GM20431 (cell line): Measurements from ENCODE around the gene MDH2.
"Not testable (repeated sequence)": the region's sequence is repeated elsewhere in the genome, so short reads cannot be mapped to it uniquely, and the experiment has no call there.

ENCODE experiments used
- in situ Hi-C: fragments of 300-500 bp; cut with MseI, MboI; formaldehyde crosslinking; loops from one replicate; pipeline ENCODE4 v1.15.0; 2020; ENCODE audit warnings: low sequenced_read_pairs; ENCODE audit not compliant: unreplicated experiment

The MDH2 gene

GRCh38 chr7:76066716-76067503, 19.0 kb downstream of the MDH2 start:
- in situ Hi-C loops, result no loop called here

DNA sequence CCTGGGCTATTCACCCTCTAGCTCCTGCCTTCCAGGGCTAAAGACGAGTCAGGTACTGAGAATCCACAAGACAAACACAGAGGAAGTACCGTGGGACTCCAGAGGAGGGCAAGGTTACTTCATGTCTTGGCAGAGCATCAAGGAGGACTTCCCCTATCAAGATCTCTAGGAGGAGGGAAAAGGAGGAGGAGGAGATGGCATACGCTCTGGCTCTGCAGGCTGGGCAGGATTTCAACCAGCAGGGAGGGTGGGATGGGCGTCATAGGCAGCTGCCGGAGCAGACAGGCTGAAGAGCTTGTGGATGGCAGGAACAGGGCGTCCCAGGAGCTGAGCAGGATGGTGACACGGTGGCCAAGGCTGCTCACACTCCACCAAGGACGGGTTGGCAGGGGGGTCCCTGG, 21.3 kb downstream of the MDH2 start:
- in situ Hi-C loops, result no loop called here

DNA sequence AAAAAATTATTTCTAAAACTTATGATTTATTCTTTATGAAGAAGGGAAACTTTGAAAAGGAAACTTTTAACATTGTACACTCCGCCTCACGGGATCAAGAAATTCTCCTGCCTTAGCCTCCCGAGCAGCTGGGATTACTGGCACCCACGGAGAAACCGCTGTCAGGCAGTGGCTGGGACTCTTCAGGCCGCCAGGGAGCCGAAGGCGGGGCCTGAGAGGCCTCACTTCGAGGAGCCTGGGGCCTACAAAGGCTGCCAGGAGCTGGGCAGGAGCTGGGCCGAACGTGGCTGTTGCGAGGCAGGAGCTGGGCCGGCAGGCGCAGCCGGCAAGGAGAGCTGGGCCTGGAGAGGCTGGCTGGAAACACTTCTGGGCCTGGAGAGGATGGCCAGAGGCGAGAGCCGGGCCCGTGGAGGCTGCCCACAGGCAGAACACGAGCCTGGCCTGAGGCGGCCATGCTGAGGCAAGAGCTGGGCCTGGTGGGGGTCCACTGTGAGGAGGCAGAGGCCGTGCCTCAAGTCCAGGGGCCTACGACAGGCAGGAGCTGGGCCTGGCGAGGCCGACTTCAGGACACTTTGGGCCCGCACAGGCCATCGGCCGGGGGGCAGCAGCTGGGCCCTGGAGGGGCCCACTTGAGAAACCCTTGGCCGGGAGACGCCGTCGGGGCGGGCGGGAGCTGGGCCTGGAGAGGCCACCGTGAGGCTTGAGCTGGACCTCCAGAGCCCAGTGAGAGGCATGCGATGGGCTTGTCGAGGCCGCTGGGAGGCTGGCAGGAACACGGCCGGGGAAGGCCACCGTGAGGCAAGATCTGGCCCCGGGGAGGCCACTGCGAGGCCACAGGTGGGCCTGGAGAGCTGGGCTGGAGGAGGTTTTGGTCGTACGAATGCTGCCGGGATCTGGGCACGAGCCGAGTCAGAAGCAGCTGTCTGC, 23.7 kb downstream of the MDH2 start:
- in situ Hi-C loops, result no loop called here

DNA sequence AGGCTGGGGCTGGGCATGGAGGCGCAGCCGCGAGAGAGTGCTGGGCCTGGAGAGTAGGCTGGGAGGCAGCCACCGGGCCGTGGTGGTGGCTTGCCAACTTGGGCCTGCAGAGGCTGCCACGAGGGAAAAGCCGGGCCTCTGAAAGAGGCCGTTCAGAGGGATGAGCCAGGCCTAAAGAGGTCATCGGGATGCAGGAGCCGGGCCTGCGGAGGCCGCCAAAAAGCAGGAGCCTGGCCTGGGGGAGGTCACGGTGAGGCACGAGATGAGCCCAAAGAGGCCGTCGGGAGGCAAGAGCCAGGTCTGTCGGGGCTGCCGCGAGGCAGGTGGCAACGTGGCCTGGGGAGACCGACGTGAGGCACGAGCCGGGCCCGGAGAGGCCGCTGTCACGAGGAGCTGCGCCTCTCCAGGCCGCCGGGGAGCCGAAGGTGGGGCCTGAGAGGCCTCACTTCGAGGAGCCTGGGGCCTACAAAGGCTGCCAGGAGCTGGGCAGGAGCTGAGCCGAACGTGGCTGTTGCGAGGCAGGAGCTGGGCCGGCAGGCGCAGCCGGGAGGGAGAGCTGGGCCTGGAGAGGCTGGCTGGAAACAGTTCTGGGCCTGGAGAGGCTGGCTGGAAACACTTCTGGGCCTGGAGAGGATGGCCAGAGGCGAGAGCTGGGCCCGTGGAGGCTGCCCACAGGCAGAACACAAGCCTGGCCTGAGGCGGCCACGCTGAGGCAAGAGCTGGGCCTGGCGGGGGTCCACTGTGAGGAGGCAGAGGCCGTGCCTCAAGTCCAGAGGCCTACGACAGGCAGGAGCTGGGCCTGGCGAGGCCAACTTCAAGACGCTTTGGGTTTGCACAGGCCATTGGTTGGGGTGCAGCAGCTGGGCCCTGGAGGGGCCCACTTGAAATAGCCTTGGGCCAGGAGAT, 24.6 kb downstream of the MDH2 start:
- in situ Hi-C loops, result no loop called here

- in situ Hi-C loops, result no loop called here
Observed at GRCh38 chr7:76073335-76073990, 25.6 kb downstream of the MDH2 start.

- in situ Hi-C loops, result no loop called here
Observed at GRCh38 chr7:76074306-76074971, 26.5 kb downstream of the MDH2 start.

GRCh38 chr7:76074972-76075370, 27.1 kb downstream of the MDH2 start:
- in situ Hi-C loops, result no loop called here

- in situ Hi-C loops, result no loop called here
Observed at GRCh38 chr7:76076995-76077394, 29.1 kb downstream of the MDH2 start.

DNA sequence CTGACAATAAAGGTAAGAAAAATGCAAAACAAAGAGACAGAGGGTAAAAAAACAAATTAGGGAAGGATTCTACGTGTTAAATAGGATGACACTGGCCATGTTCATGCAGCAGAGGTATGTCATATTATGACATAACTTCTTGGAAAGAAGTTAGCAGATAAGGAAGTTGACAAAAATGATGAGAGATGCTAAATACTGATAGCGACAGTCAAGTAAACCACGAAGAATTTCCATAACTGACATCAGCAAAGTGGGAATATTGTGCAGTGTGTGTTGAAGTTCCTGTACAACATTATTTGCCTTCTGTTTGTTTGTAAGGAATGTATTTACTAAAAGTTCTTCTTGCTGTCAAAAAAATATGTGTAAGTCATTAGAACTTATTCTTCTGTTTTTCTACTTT, 29.5 kb downstream of the MDH2 start:
- in situ Hi-C loops, result no loop called here

GRCh38 chr7:76080204-76080603, 32.3 kb downstream of the MDH2 start:
- in situ Hi-C loops, result no loop called here

DNA sequence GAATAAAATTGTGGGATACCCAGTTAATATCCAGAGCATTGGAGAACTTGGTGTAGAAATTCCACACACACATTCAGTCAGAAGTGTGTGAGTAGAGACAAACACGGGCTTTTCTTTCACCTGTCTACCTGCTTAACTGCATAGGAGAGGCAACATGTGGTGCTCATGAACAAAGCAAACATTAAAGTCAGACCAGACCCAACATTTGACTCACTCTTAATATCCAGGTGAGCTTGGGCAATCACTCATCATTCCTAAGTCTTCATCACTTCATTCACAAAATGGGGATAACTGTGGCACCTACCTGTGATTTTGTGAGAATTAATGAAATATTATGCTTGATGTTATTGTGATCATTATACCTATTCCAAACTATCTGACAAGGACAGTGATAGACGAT, 36.2 kb downstream of the MDH2 start:
- in situ Hi-C loops, result not testable (repeated sequence)

GRCh38 chr7:76086070-76086469, 38.2 kb downstream of the MDH2 start:
- in situ Hi-C loops, result no loop called here

- in situ Hi-C loops, result not testable (repeated sequence)
Observed at GRCh38 chr7:76087362-76087791, 39.5 kb downstream of the MDH2 start.

GRCh38 chr7:76089865-76090475, 42.1 kb downstream of the MDH2 start:
- in situ Hi-C loops, result no loop called here

DNA sequence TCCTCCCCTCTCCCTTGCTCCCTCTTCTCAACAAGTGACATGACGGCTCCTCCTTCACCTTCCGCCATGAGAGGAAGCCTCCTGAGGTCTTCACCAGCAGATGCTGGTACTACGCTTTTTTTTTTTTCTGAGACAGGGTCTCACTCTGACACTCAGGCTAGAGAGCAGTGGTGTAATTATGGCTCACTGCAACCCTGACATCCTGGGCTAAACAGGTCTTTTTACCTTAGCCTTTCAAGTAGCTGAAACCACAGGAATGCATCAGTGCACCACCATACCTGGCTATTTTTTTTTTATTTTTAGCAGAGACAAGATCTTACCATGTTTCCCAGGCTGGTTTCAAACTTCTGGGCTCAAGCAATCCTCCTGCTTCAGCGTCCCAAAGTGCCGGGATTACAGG, 43.6 kb downstream of the MDH2 start:
- in situ Hi-C loops, result no loop called here

GRCh38 chr7:76093531-76093930, 45.6 kb downstream of the MDH2 start:
- in situ Hi-C loops, result not testable (repeated sequence)

DNA sequence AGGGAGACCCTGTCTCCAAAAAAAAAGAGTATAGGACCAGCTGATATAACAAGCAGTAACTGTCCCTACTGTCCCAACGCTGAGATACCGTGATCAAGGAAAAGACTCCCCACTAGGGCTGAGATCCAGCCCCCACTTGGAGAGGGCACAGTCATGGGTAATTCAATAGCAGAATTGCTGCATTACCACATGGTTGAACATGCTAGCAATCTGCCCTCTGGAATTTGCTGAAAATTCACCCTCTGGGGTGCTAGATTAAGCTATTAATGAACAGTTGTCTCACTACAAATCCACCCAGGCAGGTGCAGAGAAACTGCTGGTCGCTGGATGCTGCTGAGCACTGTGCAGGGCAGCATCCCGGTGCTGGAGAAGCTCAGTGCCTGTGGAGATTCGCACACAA, 46.4 kb downstream of the MDH2 start:
- in situ Hi-C loops, result not testable (repeated sequence)

DNA sequence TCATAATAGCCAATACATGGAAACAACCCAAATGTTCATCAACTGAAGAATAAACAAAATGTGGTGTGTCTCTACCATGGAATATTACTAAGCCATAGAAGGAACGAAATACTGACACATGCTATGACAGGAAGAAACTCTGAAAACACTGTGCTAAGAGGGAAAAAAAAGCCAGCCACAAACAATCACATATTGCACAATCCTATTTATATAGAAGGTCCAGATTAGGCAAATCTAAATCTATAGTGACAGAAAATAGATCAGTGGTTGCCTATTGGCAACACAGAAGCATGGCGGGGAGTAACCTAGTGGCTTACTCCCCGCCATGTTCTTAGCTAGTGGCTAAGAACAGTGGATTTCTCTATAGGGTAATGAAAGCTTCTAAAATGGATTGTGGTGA, 48.0 kb downstream of the MDH2 start:
- in situ Hi-C loops, result no loop called here
